ENCODE data around the gene ANTKMT.

Gene ANTKMT

GRCh38 chr16:732936-733335, 12.0 kb downstream of the ANTKMT start:
- Histone ChIP-seq H4K20me1 (peaks cover 71% of the 10 kb centered on the region), H3K9ac (peak overlapping the region; percentile 22; the same call in 1 of the 2 replicates), H3K27ac (0 out of 2 replicates have a peak overlapping the region, but pooled peaks have one; percentile 26), H3K36me3 (peaks cover 82% of the 10 kb centered on the region), H3K4me1 (peaks cover 82% of the 10 kb centered on the region), H3K9me3 (no peaks in the 10 kb centered on the region), H3K4me3 (no peak overlapping the region), H3K4me2 (peak overlapping the region; percentile 99; the same call in 1 of the 2 replicates), H3K27me3 (no peaks in the 10 kb centered on the region)
- TF ChIP-seq Cebpa-rat (IDR thresholded peaks at IDR 0.05) = no peak

DNA sequence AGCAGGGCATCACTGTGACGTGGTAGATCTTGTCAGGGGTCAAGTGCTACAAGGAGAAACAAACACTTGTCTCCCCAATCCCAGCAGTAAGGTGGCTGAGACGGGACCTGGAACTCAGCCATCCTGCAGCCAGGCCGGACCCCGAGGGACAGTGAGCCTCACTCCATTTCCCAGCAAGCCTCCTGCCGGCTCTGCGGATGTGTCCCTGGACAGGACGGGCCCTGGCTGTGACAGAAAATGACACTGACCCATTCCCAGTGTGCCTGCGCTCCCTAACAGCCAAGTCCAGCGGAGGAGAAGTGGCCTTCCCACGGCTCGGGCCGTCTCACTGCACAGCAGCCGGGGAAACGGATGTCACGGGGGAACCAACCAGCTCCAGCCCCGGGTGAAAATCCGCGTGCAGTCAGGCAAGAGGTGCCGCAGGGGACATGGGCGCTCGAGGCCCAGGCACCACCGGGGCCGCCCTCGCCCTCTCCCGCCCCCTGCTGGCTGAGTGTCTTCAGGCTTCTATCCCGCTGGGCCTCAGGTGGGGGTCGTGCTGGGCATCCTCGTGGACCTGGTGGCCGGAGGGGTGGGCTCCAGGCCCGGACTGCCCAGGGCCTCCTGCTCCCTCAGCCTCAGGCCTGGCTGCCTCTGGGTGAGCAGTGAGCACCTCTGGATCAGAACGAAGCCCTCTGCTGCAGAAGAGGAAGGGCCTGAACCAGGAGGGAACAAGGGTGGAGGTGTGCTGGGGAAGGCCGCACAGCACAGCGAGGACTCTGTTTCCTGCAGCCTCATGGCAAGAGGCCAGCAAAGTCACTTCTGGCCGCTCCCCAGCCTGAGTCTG, 12.6 kb downstream of the ANTKMT start:
- TF ChIP-seq Cebpa-rat (IDR thresholded peaks at IDR 0.05) = no peak
- Histone ChIP-seq H3K27ac (peak overlapping the region; percentile 26; the same call in 1 of the 2 replicates), H3K36me3 (peaks cover 82% of the 10 kb centered on the region), H3K4me3 (no peak overlapping the region), H3K4me2 (peak overlapping the region; percentile 99), H3K9ac (peak overlapping the region; percentile 22; the same call in 1 of the 2 replicates), H3K4me1 (peaks cover 86% of the 10 kb centered on the region), H3K9me3 (no peaks in the 10 kb centered on the region), H4K20me1 (peaks cover 71% of the 10 kb centered on the region), H3K27me3 (no peaks in the 10 kb centered on the region)

GRCh38 chr16:734208-734980, 13.4 kb downstream of the ANTKMT start:
- peak overlapping the region; percentile 87 for H3K9ac ChIP-seq
- H3K36me3 ChIP-seq = peaks cover 78% of the 10 kb centered on the region
- H3K9me3 ChIP-seq = no peaks in the 10 kb centered on the region
- H3K27ac ChIP-seq = peak overlapping the region; percentile 26; the same call in 1 of the 2 replicates
- peaks cover 66% of the 10 kb centered on the region for H4K20me1 ChIP-seq
- H3K4me3 ChIP-seq = peak overlapping the region; percentile 67; the same call in 1 of the 2 replicates
- peak overlapping the region; percentile 99 for H3K4me2 ChIP-seq
- H3K4me1 ChIP-seq = peaks cover 87% of the 10 kb centered on the region
- H3K27me3 ChIP-seq = no peaks in the 10 kb centered on the region
- no peak for TF ChIP-seq Cebpa-rat (IDR thresholded peaks at IDR 0.05)

- H3K4me3 ChIP-seq = peak overlapping the region; percentile 67
- peaks cover 94% of the 10 kb centered on the region for H3K4me1 ChIP-seq
- H3K4me2 ChIP-seq = peak overlapping the region; percentile 99
- H3K9ac ChIP-seq = peak overlapping the region; percentile 87
- H3K27me3 ChIP-seq = no peaks in the 10 kb centered on the region
- no peaks in the 10 kb centered on the region for H3K9me3 ChIP-seq
- peaks cover 58% of the 10 kb centered on the region for H4K20me1 ChIP-seq
- H3K36me3 ChIP-seq = peaks cover 70% of the 10 kb centered on the region
- H3K27ac ChIP-seq = peak overlapping the region; percentile 89
- TF ChIP-seq Cebpa-rat (IDR thresholded peaks at IDR 0.05) = no peak
Measured at GRCh38 chr16:734981-735881, 14.3 kb downstream of the ANTKMT start.

GRCh38 chr16:735982-736453, 15.1 kb downstream of the ANTKMT start:
- peaks cover 93% of the 10 kb centered on the region for H3K4me1 ChIP-seq
- peak overlapping the region; percentile 99 for H3K4me2 ChIP-seq
- peak overlapping the region; percentile 87 for H3K9ac ChIP-seq
- H3K4me3 ChIP-seq = peak overlapping the region; percentile 67
- H3K27ac ChIP-seq = peak overlapping the region; percentile 89
- H4K20me1 ChIP-seq = peaks cover 50% of the 10 kb centered on the region
- H3K27me3 ChIP-seq = no peaks in the 10 kb centered on the region
- H3K36me3 ChIP-seq = peaks cover 62% of the 10 kb centered on the region
- no peaks in the 10 kb centered on the region for H3K9me3 ChIP-seq
- TF ChIP-seq Cebpa-rat (IDR thresholded peaks at IDR 0.05) = no peak

- Histone ChIP-seq H3K9me3 (no peaks in the 10 kb centered on the region), H3K4me2 (peak overlapping the region; percentile 99), H3K4me3 (peak overlapping the region; percentile 67), H3K9ac (peak overlapping the region; percentile 87), H3K27me3 (no peaks in the 10 kb centered on the region), H3K27ac (peak overlapping the region; percentile 89), H3K36me3 (peaks cover 52% of the 10 kb centered on the region), H4K20me1 (peaks cover 40% of the 10 kb centered on the region), H3K4me1 (peaks cover 90% of the 10 kb centered on the region)
- no peak; the same call in 1 of the 2 replicates for TF ChIP-seq Cebpa-rat (IDR thresholded peaks at IDR 0.05)
Measured at GRCh38 chr16:736936-737481, 16.1 kb downstream of the ANTKMT start.

DNA sequence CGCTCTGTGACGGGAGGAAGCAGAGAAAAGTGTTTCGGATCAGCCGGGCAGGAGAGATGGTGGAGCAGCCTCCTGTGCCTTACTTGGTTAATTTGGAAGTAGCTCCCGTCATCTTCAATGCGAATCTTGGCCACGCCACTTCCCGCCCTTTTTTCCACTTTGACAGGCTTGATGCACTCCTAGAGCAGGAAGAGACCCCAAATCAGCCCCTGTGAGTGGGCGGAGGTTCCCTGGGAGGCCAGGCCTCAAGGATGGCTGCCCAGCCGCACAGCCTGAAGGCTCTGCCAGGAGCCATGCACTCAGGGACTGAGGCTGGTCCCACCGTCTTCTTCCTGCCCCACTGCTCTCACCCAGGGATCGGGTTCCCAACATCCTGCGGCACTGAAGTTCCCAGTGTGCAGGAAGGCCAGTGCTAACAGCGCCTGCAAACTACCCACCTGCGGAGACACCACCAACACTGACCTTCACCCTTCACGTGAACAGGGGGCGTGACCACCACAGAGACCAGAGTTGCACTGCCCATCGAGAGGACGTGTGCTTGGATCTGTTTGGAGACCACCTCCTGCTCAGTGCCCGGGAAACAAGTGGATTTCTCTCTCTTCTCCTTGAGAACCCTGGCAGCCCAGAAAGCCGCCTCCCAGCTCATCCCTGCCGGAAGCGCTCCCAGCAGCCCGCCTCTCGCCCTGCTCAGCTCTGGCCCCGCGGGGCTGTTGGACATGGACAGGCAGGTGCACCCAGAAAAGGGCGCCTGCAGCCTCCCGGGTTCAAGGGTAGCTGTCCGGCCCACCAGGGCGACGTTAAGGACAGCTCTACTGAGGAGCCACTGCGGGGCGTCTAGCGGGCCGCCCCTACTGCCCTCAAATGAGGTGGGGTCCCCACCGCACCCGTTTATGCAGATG, 18.9 kb downstream of the ANTKMT start:
- Histone ChIP-seq H3K9me3 (no peaks in the 10 kb centered on the region), H3K4me2 (peak overlapping the region; percentile 99), H3K27ac (peak overlapping the region; percentile 89), H4K20me1 (peaks cover 14% of the 10 kb centered on the region), H3K4me3 (peak overlapping the region; percentile 81), H3K4me1 (peaks cover 68% of the 10 kb centered on the region), H3K27me3 (no peaks in the 10 kb centered on the region), H3K36me3 (peaks cover 24% of the 10 kb centered on the region), H3K9ac (peak overlapping the region; percentile 87)
- no peak for TF ChIP-seq Cebpa-rat (IDR thresholded peaks at IDR 0.05)

- H3K27me3 ChIP-seq = no peaks in the 10 kb centered on the region
- TF ChIP-seq Cebpa-rat (IDR thresholded peaks at IDR 0.05) = no peak
- peak overlapping the region; percentile 99 for H3K4me2 ChIP-seq
- H3K27ac ChIP-seq = peak overlapping the region; percentile 89
- no peaks in the 10 kb centered on the region for H3K9me3 ChIP-seq
- H3K9ac ChIP-seq = peak overlapping the region; percentile 87
- peaks cover 63% of the 10 kb centered on the region for H3K4me1 ChIP-seq
- H3K4me3 ChIP-seq = peak overlapping the region; percentile 81
- H3K36me3 ChIP-seq = peaks cover 18% of the 10 kb centered on the region
- peaks cover 8% of the 10 kb centered on the region; the same call in 1 of the 2 replicates for H4K20me1 ChIP-seq
Measured at GRCh38 chr16:740459-740763, 19.5 kb downstream of the ANTKMT start.
